Spleen (tissue), 7 donors: Measurements from ENCODE around the gene SCYL1.

Experiments
- POLR2AphosphoS5 ChIP-seq, 3 donors: sonication (generic); formaldehyde crosslinking; IDR thresholded peaks; one replicate each; pipeline ENCODE4 v1.5.1; 2017; ENCODE audit warnings: antibody characterized with exemption in 3 of 3
- TF ChIP-seq, protein P1 (sequence below), 11 experiments: fragments of 200-600 bp in 7 of 11; fragments of 450-650 bp in 4 of 11; sonication (generic) in 4 of 11; IDR thresholded peaks in 8 of 11; conservative IDR thresholded peaks in 3 of 11; 1 replicate in 7 of 11; 2 replicates in 4 of 11; pipeline versions ENCODE4 v1.4.0 to v1.8.0; 2016 to 2021; ENCODE audit warnings: antibody characterized with exemption in 11 of 11, inconsistent platforms in 4 of 11, mild to moderate bottlenecking in 1 of 11
- donor health status: DM: no; HTN: no; CAD: no; lungs with moderate emphysema.
- donor health status: DM: no; HTN: no; CAD: no.
- donor health status: DM: no; HTN: no; CAD: no.

DNA sequence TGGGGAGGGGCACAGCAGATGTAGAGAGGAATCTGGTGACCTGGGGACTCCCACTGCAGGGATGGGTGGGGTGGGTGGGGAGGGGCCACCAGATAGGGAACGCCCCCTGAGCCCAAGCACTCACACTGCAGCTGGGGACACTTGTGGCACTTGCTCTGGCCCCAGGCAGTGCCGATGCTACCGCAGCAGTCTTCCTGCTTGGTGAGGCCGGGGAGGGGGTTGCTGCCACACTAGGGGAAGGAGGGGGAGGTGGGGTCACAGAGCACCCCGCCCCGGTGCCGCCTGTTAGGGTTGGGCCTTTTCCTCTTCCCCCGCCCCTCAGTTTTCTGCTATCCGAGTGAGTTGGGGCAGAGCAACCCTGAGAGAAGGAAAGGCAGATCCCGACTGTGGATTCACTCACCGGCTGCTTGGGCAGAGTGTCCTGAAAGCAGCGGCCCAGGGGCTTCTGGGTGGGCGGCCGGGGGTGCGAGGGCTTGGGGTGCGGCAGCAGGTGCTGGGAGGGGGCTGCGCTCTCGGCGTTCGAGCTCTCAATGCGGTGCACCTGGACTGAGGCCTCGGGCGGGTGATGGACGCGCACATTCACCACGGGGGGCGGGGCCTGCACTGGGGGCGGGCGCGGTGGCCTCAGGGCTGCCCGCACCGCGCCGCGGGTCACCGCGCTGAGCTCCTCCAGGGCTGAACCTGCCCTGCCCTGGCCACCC, 28.6 kb downstream of the SCYL1 start:
- TF ChIP-seq, protein P1, sequence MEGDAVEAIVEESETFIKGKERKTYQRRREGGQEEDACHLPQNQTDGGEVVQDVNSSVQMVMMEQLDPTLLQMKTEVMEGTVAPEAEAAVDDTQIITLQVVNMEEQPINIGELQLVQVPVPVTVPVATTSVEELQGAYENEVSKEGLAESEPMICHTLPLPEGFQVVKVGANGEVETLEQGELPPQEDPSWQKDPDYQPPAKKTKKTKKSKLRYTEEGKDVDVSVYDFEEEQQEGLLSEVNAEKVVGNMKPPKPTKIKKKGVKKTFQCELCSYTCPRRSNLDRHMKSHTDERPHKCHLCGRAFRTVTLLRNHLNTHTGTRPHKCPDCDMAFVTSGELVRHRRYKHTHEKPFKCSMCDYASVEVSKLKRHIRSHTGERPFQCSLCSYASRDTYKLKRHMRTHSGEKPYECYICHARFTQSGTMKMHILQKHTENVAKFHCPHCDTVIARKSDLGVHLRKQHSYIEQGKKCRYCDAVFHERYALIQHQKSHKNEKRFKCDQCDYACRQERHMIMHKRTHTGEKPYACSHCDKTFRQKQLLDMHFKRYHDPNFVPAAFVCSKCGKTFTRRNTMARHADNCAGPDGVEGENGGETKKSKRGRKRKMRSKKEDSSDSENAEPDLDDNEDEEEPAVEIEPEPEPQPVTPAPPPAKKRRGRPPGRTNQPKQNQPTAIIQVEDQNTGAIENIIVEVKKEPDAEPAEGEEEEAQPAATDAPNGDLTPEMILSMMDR (IDR thresholded peaks at IDR 0.05 in 8 of 11, conservative IDR thresholded peaks at IDR 0.05 in 3 of 11): no peak
- TF ChIP-seq POLR2AphosphoS5 (IDR thresholded peaks at IDR 0.05): no peak
